Gastroesophageal sphincter (tissue), 4 donors: Measurements from ENCODE around the gene DHCR7. TPM values are rescaled to one million over a fixed set of nuclear protein-coding genes. Genes with fewer than 3 reads are reported as not detected.

ENCODE experiments used
- ATAC-seq: fragments of 150-250 bp; one replicate; pipeline ENCODE4 v1.9.1; 2016; ENCODE audit warnings: mild to moderate bottlenecking, moderate library complexity
- H3K27ac ChIP-seq, 4 donors: fragments of 200-600 bp; sonication (generic) in 3 of 4; 1 replicate in 3 of 4; 2 replicates in 1 of 4; pipeline ENCODE4 v1.5.1; 2016 to 2019
- H3K27me3 ChIP-seq: fragments of 200-600 bp; sonication (generic); one replicate; pipeline ENCODE4 v1.5.1; 2019
- H3K36me3 ChIP-seq, 2 donors: fragments of 200-600 bp; sonication (generic); one replicate each; pipeline ENCODE4 v1.5.1; 2019; ENCODE audit warnings: control low read depth in 1 of 2
- H3K4me1 ChIP-seq, 3 donors: fragments of 200-600 bp; sonication (generic); 1 replicate in 2 of 3; 2 replicates in 1 of 3; pipeline ENCODE4 v1.5.1; 2016 to 2019; ENCODE audit warnings: control low read depth in 2 of 3
- H3K4me3 ChIP-seq, 2 donors: fragments of 200-600 bp; sonication (generic); one replicate each; pipeline ENCODE4 v1.5.1; 2019; ENCODE audit warnings: mild to moderate bottlenecking in 1 of 2, moderate library complexity in 1 of 2
- H3K9me3 ChIP-seq, 3 donors: fragments of 200-600 bp; sonication (generic); one replicate each; pipeline ENCODE4 v1.5.1; 2017 to 2019; ENCODE audit warnings: control low read depth in 2 of 3
- EP300 ChIP-seq: sonication (generic); formaldehyde crosslinking; IDR thresholded peaks from one replicate; pipeline ENCODE4 v1.6.1; 2017; ENCODE audit warnings: antibody characterized with exemption, mild to moderate bottlenecking
- POLR2A ChIP-seq, 2 donors: fragments of 450-650 bp; IDR thresholded peaks; one replicate each; pipeline ENCODE4 v1.6.1; 2017; ENCODE audit warnings: antibody characterized with exemption in 2 of 2, mild to moderate bottlenecking in 2 of 2, moderate library complexity in 1 of 2
- POLR2AphosphoS5 ChIP-seq: sonication (generic); formaldehyde crosslinking; IDR thresholded peaks from one replicate; pipeline ENCODE4 v1.6.1; 2017; ENCODE audit warnings: antibody characterized with exemption
- WGBS, 2 donors: methylation state at CpG; one replicate each; pipeline ENCODE4 v1.1.5; 2018; ENCODE audit warnings: low coverage in 1 of 2; 5-methylcytosine and 5-hydroxymethylcytosine counted together
- total RNA-seq, 4 donors: library from RNA; depleted of rRNA; stranded (reverse); fragments of >200 nt; gene quantifications; one replicate each; pipeline ENCODE4 v1.1.0, GENCODE V29; 2016
- TF ChIP-seq, protein P1 (sequence below), 4 experiments: fragments of 200-600 bp in 2 of 4; fragments of 450-650 bp in 2 of 4; sonication (generic) in 1 of 4; IDR thresholded peaks; one replicate each; pipeline ENCODE4 v1.5.1; 2017 to 2019; ENCODE audit warnings: antibody characterized with exemption in 4 of 4, mild to moderate bottlenecking in 2 of 4, moderate library complexity in 2 of 4

Gene DHCR7
- total RNA-seq, 4 donors from 2014 or later: 5.0 to 10.3 (median 8.0) TPM

DNA sequence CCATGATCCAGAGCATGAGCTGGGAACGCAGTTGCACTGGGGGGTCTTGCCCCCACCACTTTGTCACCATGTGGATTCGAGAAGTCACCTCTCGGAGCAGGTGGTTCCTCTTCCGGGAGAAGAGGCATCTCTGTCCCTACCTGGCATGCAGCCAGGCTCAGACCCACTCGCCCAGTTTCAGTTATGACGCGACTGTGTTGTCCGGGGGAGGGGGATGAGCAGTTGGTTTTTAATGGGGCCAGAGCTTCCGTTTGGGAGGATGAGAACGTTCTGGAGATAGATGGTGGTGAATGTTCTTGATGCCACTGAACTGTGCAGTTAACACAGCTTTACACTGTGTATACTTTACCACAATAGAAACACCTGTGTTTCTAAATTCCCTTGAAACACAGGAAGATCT is 41.5 kb downstream of the DHCR7 start:
- Histone ChIP-seq H3K4me3 (no peak overlapping the region), H3K36me3 (no peaks in the 10 kb centered on the region), H3K27me3 (peaks cover 8% of the 10 kb centered on the region), H3K27ac (no peak overlapping the region), H3K9me3 (no peaks in the 10 kb centered on the region), H3K4me1 (no peaks in the 10 kb centered on the region)
- WGBS, 2 donors: 58% methylated on average over 2 of the region's 10 CpGs; no CpG with 5 or more reads in 1 of the 2 donors
- TF ChIP-seq EP300 (no peak), POLR2AphosphoS5 (no peak), POLR2A (IDR thresholded peaks at IDR 0.05) (no peak)
- TF ChIP-seq, protein P1, sequence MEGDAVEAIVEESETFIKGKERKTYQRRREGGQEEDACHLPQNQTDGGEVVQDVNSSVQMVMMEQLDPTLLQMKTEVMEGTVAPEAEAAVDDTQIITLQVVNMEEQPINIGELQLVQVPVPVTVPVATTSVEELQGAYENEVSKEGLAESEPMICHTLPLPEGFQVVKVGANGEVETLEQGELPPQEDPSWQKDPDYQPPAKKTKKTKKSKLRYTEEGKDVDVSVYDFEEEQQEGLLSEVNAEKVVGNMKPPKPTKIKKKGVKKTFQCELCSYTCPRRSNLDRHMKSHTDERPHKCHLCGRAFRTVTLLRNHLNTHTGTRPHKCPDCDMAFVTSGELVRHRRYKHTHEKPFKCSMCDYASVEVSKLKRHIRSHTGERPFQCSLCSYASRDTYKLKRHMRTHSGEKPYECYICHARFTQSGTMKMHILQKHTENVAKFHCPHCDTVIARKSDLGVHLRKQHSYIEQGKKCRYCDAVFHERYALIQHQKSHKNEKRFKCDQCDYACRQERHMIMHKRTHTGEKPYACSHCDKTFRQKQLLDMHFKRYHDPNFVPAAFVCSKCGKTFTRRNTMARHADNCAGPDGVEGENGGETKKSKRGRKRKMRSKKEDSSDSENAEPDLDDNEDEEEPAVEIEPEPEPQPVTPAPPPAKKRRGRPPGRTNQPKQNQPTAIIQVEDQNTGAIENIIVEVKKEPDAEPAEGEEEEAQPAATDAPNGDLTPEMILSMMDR (IDR thresholded peaks at IDR 0.05): no peak
- no peak for ATAC-seq

DNA sequence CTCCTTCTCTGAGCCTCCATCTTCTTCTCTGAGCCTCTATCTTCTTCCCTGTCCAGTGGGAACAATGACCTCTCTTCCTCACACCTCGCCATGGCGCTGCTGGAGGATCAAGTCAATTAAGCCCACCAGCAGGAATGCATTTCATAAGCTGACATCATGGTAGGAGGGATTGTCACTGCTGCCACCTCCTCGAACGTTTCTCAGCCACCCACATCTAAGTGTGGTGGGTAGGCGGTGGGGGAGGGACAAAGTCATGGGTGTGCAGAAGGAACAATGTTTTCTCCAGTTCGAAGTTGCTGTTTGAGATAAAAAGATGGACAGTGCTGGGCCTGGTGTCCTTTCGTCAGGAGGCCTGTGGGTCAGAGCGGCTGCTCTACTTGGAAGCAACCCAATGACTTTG is 44.0 kb downstream of the DHCR7 start:
- no peak overlapping the region for H3K27ac ChIP-seq
- WGBS, 2 donors: 90% methylated on average over 5 of the region's 8 CpGs; no CpG with 5 or more reads in 1 of the 2 donors
- H3K36me3 ChIP-seq: no peaks in the 10 kb centered on the region
- no peak for ATAC-seq
- no peaks in the 10 kb centered on the region for H3K9me3 ChIP-seq
- H3K4me3 ChIP-seq: no peak overlapping the region
- H3K27me3 ChIP-seq: peaks cover 18% of the 10 kb centered on the region
- H3K4me1 ChIP-seq: no peaks in the 10 kb centered on the region
- TF ChIP-seq, protein P1 (IDR thresholded peaks at IDR 0.05): no peak
- no peak for TF ChIP-seq POLR2A (IDR thresholded peaks at IDR 0.05)
- TF ChIP-seq EP300: no peak
- no peak for TF ChIP-seq POLR2AphosphoS5

GRCh38 chr11:71402878-71403277 is 45.3 kb downstream of the DHCR7 start:
- H3K9me3 ChIP-seq: no peaks in the 10 kb centered on the region
- 63% methylated on average over 2 of the region's 15 CpGs; no CpG with 5 or more reads in 1 of the 2 donors for WGBS, 2 donors
- H3K4me1 ChIP-seq: no peaks in the 10 kb centered on the region
- no peak overlapping the region for H3K4me3 ChIP-seq
- no peak for ATAC-seq
- peaks cover 22% of the 10 kb centered on the region for H3K27me3 ChIP-seq
- no peak overlapping the region for H3K27ac ChIP-seq
- TF ChIP-seq POLR2A (IDR thresholded peaks at IDR 0.05) (no peak), POLR2AphosphoS5 (no peak), EP300 (no peak)
- TF ChIP-seq, protein P1 (IDR thresholded peaks at IDR 0.05): no peak
- H3K36me3 ChIP-seq: no peaks in the 10 kb centered on the region

- Histone ChIP-seq H3K9me3 (no peaks in the 10 kb centered on the region), H3K36me3 (no peaks in the 10 kb centered on the region), H3K27me3 (peaks cover 41% of the 10 kb centered on the region), H3K4me1 (no peaks in the 10 kb centered on the region), H3K4me3 (no peak overlapping the region), H3K27ac (no peak overlapping the region)
- TF ChIP-seq EP300 (no peak), POLR2AphosphoS5 (no peak), POLR2A (IDR thresholded peaks at IDR 0.05) (no peak)
- TF ChIP-seq, protein P1 (IDR thresholded peaks at IDR 0.05): no peak
- WGBS, 2 donors: 100% methylated on average over 1 of the region's 9 CpGs; no CpG with 5 or more reads in 1 of the 2 donors
- ATAC-seq: no peak
These were observed 48.0 kb downstream of the DHCR7 start for GRCh38 chr11:71400216-71400615.

- Histone ChIP-seq H3K27ac (no peak overlapping the region), H3K27me3 (peaks cover 50% of the 10 kb centered on the region), H3K4me1 (no peaks in the 10 kb centered on the region), H3K4me3 (no peak overlapping the region), H3K9me3 (no peaks in the 10 kb centered on the region), H3K36me3 (no peaks in the 10 kb centered on the region)
- TF ChIP-seq, protein P1 (IDR thresholded peaks at IDR 0.05): no peak
- no peak for ATAC-seq
- WGBS, 2 donors: 80 to 95% methylated on average over 3 to 4 of the region's 7 CpGs
These were observed 48.9 kb downstream of the DHCR7 start for GRCh38 chr11:71399341-71399740.
